H1 (cell line): Measurements from ENCODE around the gene IL5RA. TPM values are rescaled to one million over a fixed set of nuclear protein-coding genes. Genes with fewer than 3 reads are reported as not detected.

Source experiments
- CTCF ChIA-PET: fragments of 300-600 bp; sonication (Branson Sonifier 250); formaldehyde crosslinking; loops from one replicate; lab custom pipeline; 2021; ENCODE audit not compliant: partially characterized antibody; lab: Charles Lee
- POLR2A ChIA-PET: fragments of 300-600 bp; sonication (Branson Sonifier 250); formaldehyde crosslinking; loops from one replicate; lab custom pipeline; 2021; ENCODE audit warnings: inconsistent platforms; ENCODE audit not compliant: partially characterized antibody; lab: Charles Lee
- DNase-seq, 2 experiments: peaks; one replicate each; pipeline versions ENCODE4 v3.0.0 to v3.0.0-alpha.2; 2010 to 2022; ENCODE audit warnings: low spot score in 2 of 2, low read depth in 1 of 2, mixed read lengths in 1 of 2
- FAIRE-seq: peaks from 2 replicates; lab custom pipeline; 2011; peaks lifted over from hg19 to GRCh38; lab: Jason Lieb, UNC
- H2AFZ ChIP-seq: 2 replicates; pipeline ENCODE4 v1.8.1; 2012; ENCODE audit warnings: low read length, inconsistent platforms
- H2AK5ac ChIP-seq: 2 replicates; pipeline ENCODE4 v1.6.1; 2013; ENCODE audit warnings: low read depth, low read length
- H2BK120ac ChIP-seq: replicated peaks from 2 replicates; pipeline ENCODE3; 2013; ENCODE audit warnings: low read depth, low read length, inconsistent platforms
- H2BK12ac ChIP-seq: 2 replicates; pipeline ENCODE4 v1.6.1; 2013; ENCODE audit warnings: low read depth, low read length
- H2BK15ac ChIP-seq: 2 replicates; pipeline ENCODE4 v1.6.1; 2013; ENCODE audit warnings: low read length
- H2BK20ac ChIP-seq: 2 replicates; pipeline ENCODE4 v1.6.1; 2013; ENCODE audit warnings: low read length
- H2BK5ac ChIP-seq: 2 replicates; pipeline ENCODE4 v1.6.1; 2013; ENCODE audit warnings: low read depth, low read length
- H3K14ac ChIP-seq: 2 replicates; pipeline ENCODE4 v1.6.1; 2013; ENCODE audit warnings: inconsistent platforms; ENCODE audit not compliant: insufficient read length
- H3K18ac ChIP-seq: 2 replicates; pipeline ENCODE4 v1.6.1; 2013; ENCODE audit warnings: low read length; ENCODE audit errors: extremely low read depth
- H3K23ac ChIP-seq: 2 replicates; pipeline ENCODE4 v1.6.1; 2013; ENCODE audit warnings: inconsistent platforms; ENCODE audit not compliant: insufficient read length
- H3K23me2 ChIP-seq: 2 replicates; pipeline ENCODE4 v1.6.1; 2013; ENCODE audit warnings: low read depth, low read length
- H3K27ac ChIP-seq: 2 replicates; pipeline ENCODE4 v1.6.1; 2011; ENCODE audit warnings: low read depth, low read length, inconsistent platforms
- H3K27me3 ChIP-seq, 4 experiments: replicated peaks in 1 of 4; 1 replicate in 1 of 4; 2 replicates in 3 of 4; pipeline versions ENCODE4 v1.6.1 to v1.8.1; 2011 to 2013; ENCODE audit warnings: low read length in 3 of 4, mild to moderate bottlenecking in 3 of 4, inconsistent platforms in 2 of 4, mixed read lengths in 2 of 4, moderate library complexity in 1 of 4; ENCODE audit not compliant: control insufficient read depth in 3 of 4, insufficient read depth in 3 of 4; ENCODE audit errors: extremely low read depth in 1 of 4
- H3K36me3 ChIP-seq, 4 experiments: 2 replicates each; pipeline versions ENCODE4 v1.6.1 to v1.8.1; 2011 to 2013; ENCODE audit warnings: mild to moderate bottlenecking in 4 of 4, low read length in 3 of 4, moderate library complexity in 2 of 4, control low read depth in 1 of 4, inconsistent platforms in 1 of 4; ENCODE audit not compliant: insufficient read depth in 4 of 4, control insufficient read depth in 2 of 4
- H3K4ac ChIP-seq: replicated peaks from 2 replicates; pipeline ENCODE3; 2013; ENCODE audit warnings: low read length, low read depth, mixed read lengths, inconsistent platforms; ENCODE audit not compliant: insufficient read length
- H3K4me1 ChIP-seq, 4 experiments: replicated peaks in 1 of 4; 1 replicate in 1 of 4; 2 replicates in 3 of 4; pipeline versions ENCODE4 v1.6.1 to v1.8.1; 2011 to 2013; ENCODE audit warnings: low read length in 3 of 4, inconsistent platforms in 2 of 4, mixed read lengths in 1 of 4; ENCODE audit not compliant: insufficient read depth in 4 of 4, control insufficient read depth in 3 of 4
- H3K4me2 ChIP-seq, 2 experiments: 2 replicates each; pipeline versions ENCODE4 v1.6.1 to v1.8.1; 2011 to 2013; ENCODE audit warnings: low read depth in 2 of 2, low read length in 2 of 2, control low read depth in 1 of 2, inconsistent platforms in 1 of 2, mild to moderate bottlenecking in 1 of 2; ENCODE audit not compliant: insufficient read depth in 1 of 2
- H3K4me3 ChIP-seq, 4 experiments: fragments of 200-600, 300-600 bp in 1 of 4; sonication (generic), shearing (Covaris generic), sonication (Bioruptor Twin) in 1 of 4; 2 replicates each; pipeline versions ENCODE4 v1.5.1 to v1.8.1; 2011 to 2016; ENCODE audit warnings: low read length in 4 of 4, low read depth in 3 of 4, control low read depth in 2 of 4, inconsistent platforms in 2 of 4, mild to moderate bottlenecking in 2 of 4, mixed read lengths in 1 of 4, moderate library complexity in 1 of 4; ENCODE audit not compliant: insufficient read depth in 2 of 4; ENCODE audit errors: extremely low read depth in 1 of 4
- H3K56ac ChIP-seq: replicated peaks from 2 replicates; pipeline ENCODE3; 2013; ENCODE audit warnings: low read depth, mild to moderate bottlenecking, mixed read lengths, low read length, inconsistent platforms; ENCODE audit not compliant: insufficient read length
- H3K79me1 ChIP-seq: 2 replicates; pipeline ENCODE4 v1.6.1; 2013; ENCODE audit warnings: low read depth, low read length, control low read depth
- H3K79me2 ChIP-seq, 2 experiments: 2 replicates each; pipeline versions ENCODE4 v1.6.1 to v1.8.1; 2012 to 2013; ENCODE audit warnings: low read length in 2 of 2, mild to moderate bottlenecking in 2 of 2, inconsistent platforms in 1 of 2; ENCODE audit not compliant: insufficient read depth in 2 of 2, control insufficient read depth in 1 of 2
- H3K9ac ChIP-seq, 4 experiments: replicated peaks in 1 of 4; 1 replicate in 1 of 4; 2 replicates in 3 of 4; pipeline versions ENCODE4 v1.6.1 to v1.8.1; 2011 to 2013; ENCODE audit warnings: low read depth in 3 of 4, low read length in 3 of 4, control low read depth in 2 of 4, mild to moderate bottlenecking in 2 of 4, moderate library complexity in 2 of 4, inconsistent platforms in 1 of 4; ENCODE audit errors: extremely low read depth in 1 of 4
- H3K9me3 ChIP-seq, 2 experiments: 2 replicates each; pipeline versions ENCODE4 v1.6.1 to v1.8.1; 2012 to 2013; ENCODE audit warnings: mild to moderate bottlenecking in 2 of 2, moderate library complexity in 2 of 2, control low read depth in 1 of 2, inconsistent platforms in 1 of 2, low read depth in 1 of 2, low read length in 1 of 2, mixed read lengths in 1 of 2; ENCODE audit not compliant: insufficient read depth in 2 of 2
- H4K20me1 ChIP-seq, 2 experiments: replicated peaks in 1 of 2; 2 replicates each; pipeline versions ENCODE3 to v1.8.1; 2011 to 2013; ENCODE audit warnings: inconsistent platforms in 2 of 2, low read length in 2 of 2, mild to moderate bottlenecking in 1 of 2; ENCODE audit not compliant: insufficient read depth in 2 of 2, control insufficient read depth in 1 of 2
- H4K5ac ChIP-seq: 2 replicates; pipeline ENCODE4 v1.6.1; 2013; ENCODE audit warnings: low read length, low read depth, mixed read lengths, inconsistent platforms; ENCODE audit not compliant: insufficient read length
- H4K8ac ChIP-seq: 2 replicates; pipeline ENCODE4 v1.8.0; 2013; ENCODE audit warnings: mild to moderate bottlenecking, moderate library complexity, low read length, inconsistent platforms; ENCODE audit not compliant: insufficient read depth; ENCODE audit errors: extremely low read depth
- H4K91ac ChIP-seq: replicated peaks from 2 replicates; pipeline ENCODE3; 2013; ENCODE audit warnings: low read length, mixed read lengths, inconsistent platforms; ENCODE audit not compliant: insufficient read length
- CREB1 ChIP-seq: IDR thresholded peaks from 2 replicates; pipeline ENCODE4 v1.6.1; 2012; ENCODE audit warnings: inconsistent platforms
- JUN ChIP-seq: IDR thresholded peaks from 2 replicates; pipeline ENCODE4 v1.6.1; 2011; ENCODE audit warnings: low read depth, mild to moderate bottlenecking, improper control_type of control experiment, low read length
- POLR2AphosphoS5 ChIP-seq: IDR thresholded peaks from 2 replicates; pipeline ENCODE4 v1.6.1; 2011; ENCODE audit warnings: low read depth, low read length
- SIN3A ChIP-seq, 2 experiments: IDR thresholded peaks in 1 of 2; conservative IDR thresholded peaks in 1 of 2; 2 replicates each; pipeline ENCODE4 v1.6.1; 2011 to 2012; ENCODE audit warnings: low read length in 2 of 2, improper control_type of control experiment in 1 of 2, low read depth in 1 of 2, mild to moderate bottlenecking in 1 of 2
- WGBS, 2 experiments: shearing (Covaris generic) in 1 of 2; methylation state at CpG; one replicate each; pipeline versions ENCODE4 v1.1.6 to v1.1.7; 2013 to 2015; ENCODE audit warnings: low lambda C conversion rate in 2 of 2, mixed read lengths in 2 of 2, inconsistent platforms in 1 of 2, low coverage in 1 of 2, missing lambda C conversion rate in 1 of 2; ENCODE audit not compliant: insufficient replicate concordance in 2 of 2, insufficient coverage in 1 of 2, insufficient read length in 1 of 2; ENCODE audit errors: extremely low coverage in 1 of 2, missing lambda C conversion rate in 1 of 2; 5-methylcytosine and 5-hydroxymethylcytosine counted together
- polyA plus RNA-seq, 7 experiments: library from polyadenylated mRNA; depleted of rRNA in 3 of 7; stranded (reverse) in 5 of 7; unstranded in 2 of 7; fragments of >200 nt in 5 of 7; fragments of 200-250 nt in 2 of 7; gene quantifications; 1 replicate in 5 of 7; 2 replicates in 1 of 7; 4 replicates in 1 of 7; pipeline versions ENCODE4 v1.2.1 to v1.2.3, GENCODE V29; 2011 to 2013; ENCODE audit warnings: missing spikeins in 2 of 7, mixed read lengths in 2 of 7
- total RNA-seq: library from RNA; stranded (reverse); fragmentation: NEBNext Ultra II Directional; extraction: Animal tissue kit (Norgen Biotek cat#: 25700); gene quantifications from 2 replicates; pipeline ENCODE4 v1.2.1, GENCODE V29; 2021
- TF ChIP-seq, protein P1 (sequence below): IDR thresholded peaks from 2 replicates; pipeline ENCODE4 v1.6.1; 2011; ENCODE audit warnings: low read depth, mild to moderate bottlenecking, low read length; ENCODE audit not compliant: insufficient read depth

Gene IL5RA
- total and polyA plus RNA-seq, 2 of the 8 experiments (the other 6 are each of a cell fraction or from before 2014, with no cell fraction given) = not detected

DNA sequence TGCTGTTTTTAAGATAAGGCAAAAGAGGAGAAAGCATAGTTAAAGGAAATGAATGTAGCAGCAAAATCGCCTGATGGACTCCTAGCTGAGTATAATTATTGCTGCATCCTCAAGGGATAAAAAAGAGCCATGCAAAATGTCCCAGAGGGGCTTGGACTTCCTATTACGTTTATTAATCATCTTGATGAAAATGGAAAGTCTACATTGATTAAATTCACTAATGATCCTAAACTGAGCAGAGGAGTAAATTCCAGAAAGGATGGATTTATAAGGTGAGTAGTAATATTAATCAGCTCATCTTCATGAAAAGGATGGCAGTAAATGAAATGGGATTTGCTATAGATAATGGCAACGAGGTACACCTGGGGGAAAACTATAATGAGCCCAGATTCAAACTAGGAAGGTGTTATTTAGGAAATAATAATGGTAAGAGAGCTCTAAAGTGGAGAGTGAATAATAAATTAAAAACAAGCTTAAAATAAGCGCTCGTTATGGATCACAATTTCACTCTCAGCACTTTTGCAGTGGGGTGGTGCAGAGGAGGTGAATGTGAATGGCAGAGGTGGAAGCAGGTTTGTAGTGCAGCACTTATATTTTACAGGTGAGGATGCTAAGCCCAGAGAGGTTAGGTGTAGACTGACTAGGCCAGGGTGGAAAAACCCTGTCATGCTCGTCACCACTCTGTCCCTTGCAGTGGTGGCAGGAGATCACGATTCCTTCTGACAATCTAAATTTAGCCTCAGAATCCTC, 22.3 kb downstream of the IL5RA start:
- H3K79me1 ChIP-seq = no peaks in the 10 kb centered on the region
- H3K9me3 ChIP-seq = no peaks in the 10 kb centered on the region
- DNase-seq = no peak
- 90% methylated on average over 7 of the region's 7 CpGs; no CpG with 5 or more reads in 1 of the 2 experiments for WGBS, 2 experiments
- H3K56ac ChIP-seq = no peak overlapping the region
- TF ChIP-seq JUN (no peak), CREB1 (no peak), SIN3A (conservative IDR thresholded peaks at IDR 0.05 in 1 of 2, IDR thresholded peaks at IDR 0.05 in 1 of 2; ENCODE audit: low read depth in 1 of 2, low read length in 2 of 2) (no peak), POLR2AphosphoS5 (no peak)
- TF ChIP-seq, protein P1, sequence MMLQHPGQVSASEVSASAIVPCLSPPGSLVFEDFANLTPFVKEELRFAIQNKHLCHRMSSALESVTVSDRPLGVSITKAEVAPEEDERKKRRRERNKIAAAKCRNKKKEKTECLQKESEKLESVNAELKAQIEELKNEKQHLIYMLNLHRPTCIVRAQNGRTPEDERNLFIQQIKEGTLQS = no peak
- H4K91ac ChIP-seq = no peak overlapping the region
- no peak overlapping the region for H3K18ac ChIP-seq
- no peak overlapping the region for H2BK12ac ChIP-seq
- ChIA-PET CTCF (interaction anchor here (1.3 kb wide), 1 partner anchor 73 kb away, joined by 3 read pairs; no protein-coding TSS in a partner anchor), POLR2A (no interaction called here)
- H4K5ac ChIP-seq = no peak overlapping the region
- no peaks in the 10 kb centered on the region for H3K27me3 ChIP-seq
- no peak overlapping the region for H3K23ac ChIP-seq
- H3K4ac ChIP-seq = no peak overlapping the region
- no peak overlapping the region for H2BK20ac ChIP-seq
- H2BK5ac ChIP-seq = no peak overlapping the region
- H2AK5ac ChIP-seq = no peak overlapping the region
- no peak overlapping the region for H3K27ac ChIP-seq
- no peak overlapping the region for H3K9ac ChIP-seq
- H3K4me3 ChIP-seq = no peak overlapping the region
- FAIRE-seq = no peak
- no peaks in the 10 kb centered on the region for H3K79me2 ChIP-seq
- no peak overlapping the region for H4K8ac ChIP-seq
- H2BK120ac ChIP-seq = no peak overlapping the region
- H3K4me1 ChIP-seq = no peaks in the 10 kb centered on the region; a peak in 1 of 7 replicates
- H2BK15ac ChIP-seq = no peak overlapping the region
- no peak overlapping the region for H2AFZ ChIP-seq
- no peaks in the 10 kb centered on the region for H3K36me3 ChIP-seq
- no peaks in the 10 kb centered on the region for H4K20me1 ChIP-seq
- no peaks in the 10 kb centered on the region for H3K23me2 ChIP-seq
- H3K4me2 ChIP-seq = no peak overlapping the region
- no peak overlapping the region for H3K14ac ChIP-seq
